Testis (tissue), 2 donors: ENCODE data around the gene TTLL5.

Experiments
- CTCF ChIP-seq, 3 experiments: fragments of 450-650 bp in 2 of 3; fragments of 200-600 bp in 1 of 3; sonication (generic) in 1 of 3; IDR thresholded peaks; one replicate each; pipeline ENCODE4 v1.5.1; 2016 to 2019; ENCODE audit warnings: antibody characterized with exemption in 3 of 3, mild to moderate bottlenecking in 2 of 3, moderate library complexity in 1 of 3
- POLR2A ChIP-seq: fragments of 450-650 bp; IDR thresholded peaks from one replicate; pipeline ENCODE4 v1.6.1; 2017; ENCODE audit warnings: antibody characterized with exemption, mild to moderate bottlenecking, moderate library complexity

- TF ChIP-seq POLR2A (no peak), CTCF (IDR thresholded peaks at IDR 0.05) (no peak)
Observed at GRCh38 chr14:75967866-75968265, 306.8 kb downstream of the TTLL5 start.
